CD4-positive, alpha-beta T cell treated with Interleukin-4 for 4 hours (primary cell): ENCODE results near the gene ZNF555.
"Not testable (repeated sequence)": the region's sequence is repeated elsewhere in the genome, so short reads cannot be mapped to it uniquely, and the experiment has no call there.

Experiments used
- DNase-seq: peaks from one replicate; pipeline ENCODE4 v3.0.0-alpha.2; 2020

Gene ZNF555

GRCh38 chr19:2872175-2872574, 30.9 kb downstream of the ZNF555 start:
- DNase-seq = not testable (repeated sequence)

- DNase-seq = no peak
These were observed 36.4 kb downstream of the ZNF555 start for GRCh38 chr19:2877398-2878331.

GRCh38 chr19:2883686-2884439, 42.6 kb downstream of the ZNF555 start:
- DNase-seq = no peak

GRCh38 chr19:2885736-2886135, 44.5 kb downstream of the ZNF555 start:
- DNase-seq = no peak

- peak; percentile 63 for DNase-seq
These were observed 46.2 kb downstream of the ZNF555 start for GRCh38 chr19:2887391-2887914.

- DNase-seq = peak; percentile 52
These were observed 47.5 kb downstream of the ZNF555 start for GRCh38 chr19:2888731-2889224.

- DNase-seq = not testable (repeated sequence)
These were observed 49.3 kb downstream of the ZNF555 start for GRCh38 chr19:2890531-2890930.

GRCh38 chr19:2896694-2897093, 55.4 kb downstream of the ZNF555 start:
- DNase-seq = no peak

- peak; percentile 97 for DNase-seq
These were observed 59.3 kb downstream of the ZNF555 start, which contains the start of gene ZNF57 for GRCh38 chr19:2900296-2901252. Gene ZNF57, plus strand, starts transcription at chr19:2900928. Its CDS starts 118 bp downstream, at chr19:2901046.

- DNase-seq = no peak
These were observed 61.4 kb downstream of the ZNF555 start for GRCh38 chr19:2902590-2903218.

- DNase-seq = not testable (repeated sequence)
These were observed 62.1 kb downstream of the ZNF555 start for GRCh38 chr19:2903326-2903725.

- no peak for DNase-seq
These were observed 64.7 kb downstream of the ZNF555 start for GRCh38 chr19:2905918-2906519.

GRCh38 chr19:2906631-2907195, 65.4 kb downstream of the ZNF555 start:
- no peak for DNase-seq
